AG09309 (cell line): Measurements from ENCODE around the gene HBM.
"Not testable (repeated sequence)": the region's sequence is repeated elsewhere in the genome, so short reads cannot be mapped to it uniquely, and the experiment has no call there.

ENCODE experiments used
- DNase-seq: peaks from one replicate; pipeline ENCODE4 v3.0.0-alpha.2; 2010; ENCODE audit warnings: low read depth
- H3K4me3 ChIP-seq: 2 replicates; pipeline ENCODE4 v1.5.1; 2011; ENCODE audit warnings: mild to moderate bottlenecking, low read depth, low read length, moderate library complexity; ENCODE audit not compliant: control insufficient read depth
- TF ChIP-seq, protein P1 (sequence below): IDR thresholded peaks from 2 replicates; pipeline ENCODE4 v1.5.1; 2011; ENCODE audit warnings: mild to moderate bottlenecking, low read depth, low read length, inconsistent platforms; ENCODE audit not compliant: insufficient read depth, control insufficient read depth; ENCODE audit errors: missing control alignments

HBM gene

DNA sequence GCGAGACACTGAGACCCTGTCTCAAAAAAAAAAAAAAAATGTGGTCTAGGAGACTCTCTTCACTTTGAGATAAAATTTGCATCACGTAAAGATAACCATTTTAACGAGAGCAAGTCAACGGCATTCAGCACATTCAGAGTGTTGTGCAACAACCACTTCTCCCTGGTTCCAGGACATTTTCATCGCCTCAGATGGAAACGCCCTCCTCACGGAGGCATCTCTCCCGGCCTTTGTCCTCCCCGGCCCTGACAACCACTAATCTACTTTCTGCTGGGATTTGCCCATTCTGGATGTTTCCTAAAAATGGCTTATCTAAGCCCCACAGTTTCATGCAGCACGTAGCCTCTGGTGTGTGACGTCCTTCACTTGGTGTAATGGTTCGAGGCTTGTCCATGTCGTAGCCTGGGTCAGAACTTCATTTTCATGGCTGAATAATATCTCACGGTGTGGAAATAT, 21.0 kb upstream of the HBM start:
- TF ChIP-seq, protein P1, sequence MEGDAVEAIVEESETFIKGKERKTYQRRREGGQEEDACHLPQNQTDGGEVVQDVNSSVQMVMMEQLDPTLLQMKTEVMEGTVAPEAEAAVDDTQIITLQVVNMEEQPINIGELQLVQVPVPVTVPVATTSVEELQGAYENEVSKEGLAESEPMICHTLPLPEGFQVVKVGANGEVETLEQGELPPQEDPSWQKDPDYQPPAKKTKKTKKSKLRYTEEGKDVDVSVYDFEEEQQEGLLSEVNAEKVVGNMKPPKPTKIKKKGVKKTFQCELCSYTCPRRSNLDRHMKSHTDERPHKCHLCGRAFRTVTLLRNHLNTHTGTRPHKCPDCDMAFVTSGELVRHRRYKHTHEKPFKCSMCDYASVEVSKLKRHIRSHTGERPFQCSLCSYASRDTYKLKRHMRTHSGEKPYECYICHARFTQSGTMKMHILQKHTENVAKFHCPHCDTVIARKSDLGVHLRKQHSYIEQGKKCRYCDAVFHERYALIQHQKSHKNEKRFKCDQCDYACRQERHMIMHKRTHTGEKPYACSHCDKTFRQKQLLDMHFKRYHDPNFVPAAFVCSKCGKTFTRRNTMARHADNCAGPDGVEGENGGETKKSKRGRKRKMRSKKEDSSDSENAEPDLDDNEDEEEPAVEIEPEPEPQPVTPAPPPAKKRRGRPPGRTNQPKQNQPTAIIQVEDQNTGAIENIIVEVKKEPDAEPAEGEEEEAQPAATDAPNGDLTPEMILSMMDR, result no peak
- no peak overlapping the region for H3K4me3 ChIP-seq
- DNase-seq, result no peak

DNA sequence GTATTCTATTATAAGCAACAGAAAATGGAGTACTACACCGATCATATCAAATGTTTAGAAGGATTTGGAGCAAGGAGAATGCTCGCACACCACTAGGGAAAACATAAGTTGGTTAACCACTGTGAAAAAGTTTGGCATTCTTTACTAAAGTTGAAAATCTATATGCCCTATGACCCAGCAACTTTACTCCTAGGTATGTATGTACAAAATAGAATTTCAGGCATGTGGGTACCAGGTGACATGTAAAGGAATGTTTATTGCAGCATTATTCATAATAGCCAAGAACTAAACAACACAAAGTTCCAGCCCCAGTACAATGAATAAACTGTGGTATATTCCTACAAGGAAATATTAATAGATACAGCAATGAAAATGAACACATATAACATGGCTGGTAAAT, 19.1 kb upstream of the HBM start:
- DNase-seq, result no peak
- no peak overlapping the region for H3K4me3 ChIP-seq
- TF ChIP-seq, protein P1, result no peak

DNA sequence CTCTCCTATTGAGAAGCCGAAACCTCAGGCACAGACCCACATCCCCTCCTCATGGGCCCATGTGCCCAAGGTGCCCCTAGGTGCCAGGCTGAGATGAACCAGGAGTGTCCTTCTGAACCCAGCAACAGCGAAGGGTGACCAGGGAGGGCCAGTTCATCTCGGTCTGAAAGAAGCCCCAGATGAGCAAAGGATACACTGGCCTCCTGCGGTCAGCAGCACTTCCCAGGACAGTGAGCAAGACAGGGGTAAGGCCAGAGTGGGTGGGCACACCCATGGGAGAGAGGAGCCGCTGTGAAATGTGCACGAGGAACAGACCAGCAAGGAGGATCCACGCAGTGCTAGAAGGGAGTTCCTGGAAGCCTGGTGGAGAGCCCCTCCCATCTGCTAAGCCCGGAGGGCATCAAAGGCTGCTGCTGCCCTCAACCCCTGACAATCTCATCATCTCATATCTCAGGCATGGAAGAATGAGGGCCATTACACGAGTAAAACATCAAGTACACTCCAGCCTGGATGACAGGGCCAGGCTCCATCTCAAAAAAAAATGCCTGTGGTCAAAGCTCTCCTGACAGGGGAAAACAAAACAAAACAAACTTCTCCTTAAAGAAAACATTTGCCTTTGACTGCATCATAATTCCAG, 16.6 kb upstream of the HBM start:
- no peak for DNase-seq
- TF ChIP-seq, protein P1, result no peak
- H3K4me3 ChIP-seq, result no peak overlapping the region

DNA sequence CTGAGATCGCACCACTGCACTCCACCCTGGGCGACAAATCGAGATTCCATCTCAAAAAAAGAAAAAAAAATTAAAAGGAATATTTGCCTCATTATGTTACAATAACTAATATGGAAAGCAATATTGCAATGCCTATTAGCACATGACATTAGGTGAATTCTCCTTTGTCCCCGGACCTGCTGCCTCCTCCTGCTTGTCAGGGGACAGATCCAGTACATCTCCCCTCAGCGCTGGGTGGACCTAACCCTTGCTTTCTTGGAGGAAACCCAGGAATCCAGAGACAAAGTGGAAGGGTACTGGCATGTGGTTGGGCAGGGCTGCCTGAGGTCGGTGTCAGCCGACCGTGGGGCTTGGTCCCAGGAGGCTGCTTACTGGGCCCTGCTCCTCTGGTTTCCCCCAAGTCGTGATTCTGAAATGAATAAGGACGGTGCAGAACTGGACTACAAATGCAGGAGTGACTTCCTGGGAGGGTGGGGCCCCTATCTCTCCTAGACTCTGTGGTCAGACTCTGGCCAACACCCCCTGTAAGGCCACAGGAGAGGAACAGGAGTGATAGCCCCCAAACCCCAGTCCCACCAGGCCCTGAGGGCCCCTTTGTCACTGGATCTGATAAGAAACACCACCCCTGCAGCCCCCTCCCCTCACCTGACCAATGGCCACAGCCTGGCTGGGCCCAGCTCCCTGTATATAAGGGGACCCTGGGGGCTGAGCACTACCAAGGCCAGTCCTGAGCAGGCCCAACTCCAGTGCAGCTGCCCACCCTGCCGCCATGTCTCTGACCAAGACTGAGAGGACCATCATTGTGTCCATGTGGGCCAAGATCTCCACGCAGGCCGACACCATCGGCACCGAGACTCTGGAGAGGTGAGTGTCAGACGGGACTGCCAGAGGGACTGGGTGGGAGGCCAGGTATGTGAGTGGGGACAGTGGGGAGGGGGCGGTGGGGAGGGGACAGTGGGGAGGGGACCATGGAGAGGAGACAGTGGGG, 13.3 kb upstream of the HBM start, which contains the start of gene HBZ:
Gene HBZ (plus strand): TSS at position 504 of the 988 bp plus-strand sequence. CDS start 266 bp downstream, at position 770.
- TF ChIP-seq, protein P1, result no peak
- DNase-seq, result no peak
- H3K4me3 ChIP-seq, result no peak within 1 kb of the TSS

DNA sequence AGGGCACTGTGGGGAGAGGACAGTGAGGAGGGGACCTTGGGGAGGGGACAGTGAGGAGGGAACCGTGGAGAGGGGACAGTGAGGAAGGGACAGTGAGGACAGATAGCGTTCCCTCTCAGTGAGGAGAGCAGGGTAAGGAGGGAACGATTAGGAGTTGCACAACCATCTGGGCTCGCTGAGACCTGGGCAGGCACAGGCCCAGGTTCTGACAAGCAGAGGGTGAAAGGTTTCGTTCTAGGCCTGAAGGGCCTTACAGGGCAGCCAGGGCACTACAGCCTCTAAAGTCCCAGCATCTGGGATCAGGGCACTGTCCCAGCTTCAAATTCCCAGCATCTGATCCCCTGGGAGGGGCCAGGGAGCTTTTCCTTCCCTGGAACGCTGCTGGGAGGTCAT, 12.7 kb upstream of the HBM start:
- H3K4me3 ChIP-seq, DNase-seq: not testable (repeated sequence)

DNA sequence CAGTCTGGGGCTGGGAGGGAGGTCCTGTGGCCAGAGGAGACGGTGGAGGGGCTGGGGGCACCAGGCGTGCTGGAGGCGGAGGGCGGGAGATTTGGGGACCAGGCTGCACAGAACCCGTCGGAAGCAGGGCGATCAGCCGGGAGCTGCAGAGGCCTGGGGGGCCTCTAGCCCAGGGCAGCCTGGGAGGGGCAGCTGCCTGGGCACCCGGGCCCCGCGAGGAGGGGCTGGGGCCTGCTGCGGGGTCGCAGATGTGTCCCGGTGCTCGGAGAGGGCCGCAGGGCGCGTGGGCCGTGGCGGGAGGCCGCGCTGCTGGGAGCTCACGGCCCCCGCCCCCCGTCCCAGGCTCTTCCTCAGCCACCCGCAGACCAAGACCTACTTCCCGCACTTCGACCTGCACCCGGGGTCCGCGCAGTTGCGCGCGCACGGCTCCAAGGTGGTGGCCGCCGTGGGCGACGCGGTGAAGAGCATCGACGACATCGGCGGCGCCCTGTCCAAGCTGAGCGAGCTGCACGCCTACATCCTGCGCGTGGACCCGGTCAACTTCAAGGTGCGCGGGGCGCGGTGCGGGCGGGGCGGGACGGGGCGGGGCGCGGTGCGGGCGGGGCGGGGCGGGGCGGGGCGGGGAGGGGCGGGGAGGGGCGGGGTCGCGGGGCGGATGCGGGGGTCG, 12.1 kb upstream of the HBM start:
- not testable (repeated sequence) for DNase-seq, H3K4me3 ChIP-seq

DNA sequence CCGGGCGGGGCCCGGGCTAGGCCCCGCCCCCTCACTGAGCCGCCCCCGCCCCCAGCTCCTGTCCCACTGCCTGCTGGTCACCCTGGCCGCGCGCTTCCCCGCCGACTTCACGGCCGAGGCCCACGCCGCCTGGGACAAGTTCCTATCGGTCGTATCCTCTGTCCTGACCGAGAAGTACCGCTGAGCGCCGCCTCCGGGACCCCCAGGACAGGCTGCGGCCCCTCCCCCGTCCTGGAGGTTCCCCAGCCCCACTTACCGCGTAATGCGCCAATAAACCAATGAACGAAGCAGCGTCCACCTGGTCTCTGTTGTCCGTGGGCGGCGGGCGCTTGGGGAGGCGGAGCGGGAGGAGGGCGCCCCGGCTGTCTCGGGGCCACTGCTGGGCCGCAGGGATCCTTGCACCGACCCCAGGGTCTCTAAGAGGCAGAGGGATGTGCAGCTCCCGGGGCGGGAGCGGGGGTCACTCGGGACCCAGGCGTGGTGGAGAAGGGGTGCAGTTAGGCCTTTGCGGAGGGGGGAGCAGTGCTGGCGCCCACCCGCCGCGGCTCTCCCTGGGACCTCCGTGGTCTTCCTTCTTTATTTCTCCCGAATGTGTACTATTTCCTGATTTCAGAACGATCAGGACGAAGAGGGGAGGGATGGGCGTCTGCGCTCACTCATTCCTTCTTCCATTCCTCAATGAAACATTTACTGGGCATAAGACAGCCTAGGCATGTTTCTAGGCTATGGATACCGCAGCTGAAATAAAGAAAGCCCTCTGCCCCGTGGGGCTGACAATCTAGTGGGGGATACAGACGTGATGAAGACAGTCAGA, 11.4 kb upstream of the HBM start:
- H3K4me3 ChIP-seq, result peak overlapping the region; percentile 10
- DNase-seq, result no peak
- TF ChIP-seq, protein P1, result no peak
